Right ventricle myocardium superior (tissue), 1 donor: ENCODE measurements around the gene CNKSR2. TPM values are rescaled to one million over a fixed set of nuclear protein-coding genes. Genes with fewer than 3 reads are reported as not detected.

Experiments
- ATAC-seq: fragments of 200-7000 bp; cut with Tn5 transposase; one replicate; pipeline ENCODE4 v1.9.1; 2020; ENCODE audit warnings: mild to moderate bottlenecking; ENCODE audit not compliant: poor library complexity
- DNase-seq: peaks from one replicate; pipeline ENCODE4 v3.0.0-alpha.2; 2020
- intact Hi-C: fragments of 100-400 bp; cut with DNase I; formaldehyde crosslinking; loops from one replicate; pipeline ENCODE4 v1.11.2; 2022
- total RNA-seq: library from RNA; stranded (reverse); fragmentation: NEBNext Ultra II Directional; extraction: Animal tissue kit (Norgen Biotek cat#: 25700); gene quantifications from one replicate; pipeline ENCODE4 v1.2.1, GENCODE V29; 2021
- donor health status: DM: no; HTN: yes; CAD: no; lungs with severe emphysema.

The CNKSR2 gene
- total RNA-seq, 1 donor from 2014 or later = 0.51 TPM

- intact Hi-C loops = no loop called here
- no peak for ATAC-seq
- DNase-seq = no peak
These were observed 190.8 kb downstream of the CNKSR2 start for GRCh38 chrX:21565025-21565424.

DNA sequence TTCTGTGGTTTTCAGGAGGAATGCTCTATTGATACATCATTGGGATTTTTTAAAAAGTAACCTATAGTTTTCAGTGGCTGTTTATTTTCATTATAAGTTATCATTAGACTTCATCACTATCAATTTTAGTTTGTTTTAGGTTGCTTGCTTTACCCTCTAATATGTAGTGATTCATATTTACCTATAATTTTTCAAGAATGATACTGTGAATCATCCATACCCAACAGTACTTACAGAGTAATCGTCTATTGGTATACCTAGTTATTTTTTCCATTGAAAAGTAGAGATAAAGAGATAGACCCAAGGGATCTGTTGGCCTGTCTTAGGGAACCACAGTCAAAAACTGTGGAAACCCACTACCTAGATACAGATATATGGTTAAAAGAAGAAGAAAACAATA is 200.6 kb downstream of the CNKSR2 start:
- DNase-seq (no peak), ATAC-seq (no peak)
- intact Hi-C loops = no loop called here

GRCh38 chrX:21581479-21581878 is 207.3 kb downstream of the CNKSR2 start:
- ATAC-seq (no peak), DNase-seq (no peak)
- intact Hi-C loops = no loop called here

DNA sequence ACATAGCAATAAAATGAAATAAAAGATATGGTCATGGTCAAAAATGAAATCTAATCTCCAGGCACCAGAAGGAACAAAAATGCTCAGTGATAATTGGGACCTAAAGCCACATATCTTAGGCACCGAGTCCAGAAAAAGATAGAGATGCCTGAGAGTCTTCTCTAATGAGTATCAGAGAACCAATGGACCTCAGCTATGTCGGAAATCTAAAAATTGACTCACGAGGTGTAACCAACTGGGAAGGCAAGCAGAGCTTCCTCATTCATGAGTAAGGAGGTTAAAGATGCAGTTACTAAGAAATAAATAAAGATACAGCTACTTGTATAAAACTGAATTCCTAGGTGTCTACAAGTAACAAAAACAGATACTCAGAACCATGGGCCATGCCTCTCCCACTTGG is 211.8 kb downstream of the CNKSR2 start:
- intact Hi-C loops = no loop called here
- no peak for DNase-seq
- ATAC-seq = no peak

DNA sequence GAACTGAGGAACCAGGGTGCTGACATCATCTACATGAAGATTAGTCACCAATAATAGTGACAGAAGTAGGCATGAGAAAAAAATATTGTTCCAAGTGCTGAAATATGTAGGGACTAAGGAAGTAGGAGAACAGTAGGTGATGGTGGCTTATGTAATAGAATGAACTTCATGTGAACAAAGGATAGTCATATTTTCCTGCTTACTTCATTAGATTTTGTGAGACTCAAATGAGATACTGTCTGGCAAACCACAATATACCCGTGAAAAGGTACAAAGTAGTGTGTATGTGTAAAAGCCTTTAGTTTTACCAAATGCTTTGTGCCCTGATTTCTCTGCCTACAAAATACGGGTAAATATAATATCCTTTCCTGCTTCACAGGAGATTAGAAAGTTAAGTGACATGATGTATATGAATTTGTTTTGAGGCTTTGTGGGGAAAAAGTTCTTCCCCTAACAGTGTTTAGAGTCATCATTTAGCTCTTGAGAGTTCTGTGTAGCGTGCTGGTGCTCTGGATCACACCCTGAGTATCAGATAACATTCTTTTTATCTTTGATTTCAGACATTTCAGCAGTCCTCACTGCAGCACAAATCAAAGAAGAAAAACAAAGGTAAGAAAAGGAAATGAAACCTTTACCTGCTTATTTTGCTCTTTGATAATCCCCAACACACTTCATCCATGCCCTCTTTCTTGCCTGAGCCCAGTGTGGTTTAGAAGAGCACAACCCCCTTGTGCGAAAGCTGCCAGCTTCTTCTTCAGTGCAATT is 216.0 kb downstream of the CNKSR2 start:
- DNase-seq (no peak), ATAC-seq (no peak)
- intact Hi-C loops = no loop called here

- intact Hi-C loops = no loop called here
- no peak for DNase-seq
- ATAC-seq = no peak
These were observed 231.8 kb downstream of the CNKSR2 start for GRCh38 chrX:21606002-21606401.

DNA sequence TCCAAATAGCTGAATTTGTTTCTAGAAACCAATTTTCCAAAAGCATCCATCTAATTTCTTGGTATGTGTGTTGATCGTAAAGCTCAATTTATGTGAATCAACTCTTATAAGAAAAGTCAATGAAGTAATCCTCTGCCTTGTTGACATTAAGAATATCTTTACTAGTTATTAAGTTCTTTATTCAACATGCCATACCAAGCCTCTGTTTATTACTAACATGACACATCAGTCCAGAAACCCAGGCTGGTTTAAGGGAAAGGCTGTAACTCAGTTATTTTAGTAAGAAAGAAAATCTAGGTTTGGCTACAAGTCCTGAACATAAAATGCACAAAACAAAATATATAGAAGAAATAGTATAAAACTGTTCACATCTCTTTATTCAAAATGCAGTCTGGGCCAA is 235.9 kb downstream of the CNKSR2 start:
- ATAC-seq (no peak), DNase-seq (no peak)
- intact Hi-C loops = no loop called here

GRCh38 chrX:21612154-21612553 is 237.9 kb downstream of the CNKSR2 start:
- no peak for ATAC-seq
- intact Hi-C loops = no loop called here
- DNase-seq = no peak

DNA sequence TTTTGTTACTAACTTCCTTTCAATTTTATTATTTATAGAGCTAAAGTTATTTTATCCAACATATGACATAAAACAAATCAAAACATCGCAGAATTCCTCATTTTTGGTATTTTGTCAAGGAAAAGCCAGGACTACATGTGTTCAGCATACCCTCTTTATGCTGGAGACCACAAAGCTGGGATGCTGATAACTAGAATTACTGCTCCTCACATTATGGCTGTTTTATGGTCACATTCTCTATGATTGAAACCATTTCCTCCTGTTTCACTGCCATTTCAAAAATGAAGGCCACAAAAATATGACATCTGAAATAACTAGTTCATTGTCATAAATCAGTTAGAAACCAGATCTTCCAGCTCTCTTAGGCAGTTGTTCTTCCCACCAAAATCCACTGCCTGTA is 242.2 kb downstream of the CNKSR2 start:
- ATAC-seq (no peak), DNase-seq (no peak)
- intact Hi-C loops = no loop called here

- ATAC-seq (no peak), DNase-seq (no peak)
- intact Hi-C loops = no loop called here
These were observed 246.0 kb downstream of the CNKSR2 start for GRCh38 chrX:21620234-21620633.

- ATAC-seq = no peak
- no peak for DNase-seq
- intact Hi-C loops = no loop called here
These were observed 249.7 kb downstream of the CNKSR2 start for GRCh38 chrX:21623778-21624501.

DNA sequence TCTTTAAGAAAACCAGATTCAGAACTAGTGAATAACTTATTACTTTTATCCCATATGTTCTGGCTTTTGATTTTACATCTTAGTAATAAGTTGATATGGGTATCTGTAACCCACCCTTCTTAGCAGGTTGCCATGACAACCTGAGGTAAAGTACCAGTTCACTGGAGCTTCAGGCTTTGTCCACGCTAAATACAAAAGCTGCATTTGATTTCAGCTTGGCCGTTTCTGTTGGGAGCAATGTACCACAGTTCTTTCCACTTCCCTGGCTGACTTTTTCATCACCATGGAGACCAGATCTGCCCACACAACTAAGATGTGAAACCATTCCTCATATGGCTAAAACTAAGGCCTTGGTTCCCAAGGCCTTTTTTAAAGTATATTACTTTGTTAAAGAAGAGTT is 257.8 kb downstream of the CNKSR2 start:
- ATAC-seq (no peak), DNase-seq (no peak)
- intact Hi-C loops = no loop called here

DNA sequence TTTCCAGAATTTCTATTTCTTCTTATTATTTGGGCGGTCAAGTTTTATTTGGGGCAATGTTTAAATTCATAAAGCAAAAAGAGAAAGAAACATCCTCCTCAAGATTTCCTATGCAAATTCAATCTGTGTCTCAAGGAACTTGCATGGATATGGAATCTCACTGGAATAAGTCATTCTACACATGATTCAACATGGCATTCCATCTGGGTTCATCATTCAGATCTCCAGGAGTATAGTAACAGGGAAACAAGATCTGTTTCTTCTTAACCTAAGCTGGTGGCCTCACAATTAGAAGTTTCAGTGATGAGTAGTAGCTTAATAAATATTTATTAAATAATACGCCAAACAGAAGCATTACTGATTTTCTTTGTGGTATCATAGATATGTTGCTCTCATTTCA is 264.1 kb downstream of the CNKSR2 start:
- intact Hi-C loops = no loop called here
- no peak for ATAC-seq
- no peak for DNase-seq

DNA sequence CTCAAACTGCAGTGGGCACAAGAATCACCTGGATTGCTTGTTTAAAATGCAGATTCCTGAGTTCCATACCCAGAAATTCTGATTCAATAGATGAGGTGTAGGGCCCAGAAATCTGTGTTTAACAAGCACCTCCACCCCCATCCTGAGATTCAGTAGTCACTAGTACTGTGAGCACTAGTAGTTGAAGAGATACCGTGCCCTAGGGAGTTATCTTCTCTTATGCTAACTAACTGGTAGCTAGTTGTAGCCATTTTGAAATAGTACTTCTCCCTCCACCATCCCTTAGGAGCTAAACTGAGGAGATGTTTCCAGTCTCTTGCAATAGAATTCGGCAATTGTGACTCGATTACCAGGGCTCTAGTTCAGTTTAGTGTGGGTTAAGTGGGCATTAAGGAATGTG is 265.6 kb downstream of the CNKSR2 start:
- ATAC-seq (no peak), DNase-seq (no peak)
- intact Hi-C loops = no loop called here

DNA sequence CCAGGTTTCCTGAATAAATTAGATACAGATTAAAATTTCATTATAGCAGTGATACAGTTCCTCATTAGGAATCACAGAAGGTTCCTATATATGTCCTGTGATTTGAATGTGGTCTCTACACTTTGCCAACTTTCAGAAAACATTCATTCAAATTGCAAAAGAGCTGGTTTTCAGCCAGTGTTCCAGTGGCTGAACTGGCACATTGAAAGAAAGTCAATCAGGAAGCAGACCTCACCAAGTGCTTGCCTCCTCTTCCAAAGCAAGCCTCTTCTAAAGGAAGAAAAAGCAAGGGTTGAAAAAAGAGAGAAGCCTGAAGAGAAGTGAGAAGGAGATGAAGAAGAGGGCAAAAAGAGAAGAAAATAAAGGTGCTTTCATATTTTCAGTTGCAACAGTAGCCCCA is 271.2 kb downstream of the CNKSR2 start:
- intact Hi-C loops = no loop called here
- DNase-seq (no peak), ATAC-seq (no peak)

GRCh38 chrX:21645886-21646285 is 271.7 kb downstream of the CNKSR2 start:
- no peak for DNase-seq
- intact Hi-C loops = no loop called here
- ATAC-seq = no peak

DNA sequence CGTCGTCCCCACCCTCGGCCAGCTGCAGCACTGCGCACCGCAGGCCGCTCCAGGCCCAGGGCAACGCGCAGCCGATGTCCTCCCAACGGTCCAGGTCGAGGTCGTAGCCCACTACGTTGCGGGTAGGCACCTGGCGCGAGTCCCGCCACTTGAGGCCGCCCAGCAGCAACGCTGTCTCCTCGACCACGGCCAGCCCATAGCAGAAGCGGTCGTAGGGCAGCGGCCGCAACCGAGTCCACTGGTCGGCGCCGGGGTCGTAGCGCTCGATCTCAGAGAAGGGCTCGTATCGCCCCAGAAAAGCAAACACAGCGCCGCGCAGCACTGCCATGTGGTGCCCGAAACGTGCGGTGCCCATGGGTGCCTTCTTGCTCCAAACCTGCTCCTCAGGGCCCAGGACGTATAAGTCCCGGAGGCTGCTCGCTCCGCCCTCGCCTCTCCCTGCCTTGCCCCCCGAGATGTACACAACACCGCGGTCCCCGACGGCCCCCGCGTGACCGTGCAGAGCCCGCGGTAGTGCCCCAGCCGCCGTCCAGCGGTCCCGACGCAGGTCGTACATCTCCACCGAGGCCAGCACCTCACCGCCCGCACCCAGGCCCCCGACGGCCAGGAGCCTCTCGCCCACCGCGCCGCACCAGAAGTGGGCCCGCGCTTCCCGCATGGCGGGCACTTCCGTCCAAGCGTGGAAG is 281.8 kb downstream of the CNKSR2 start:
- no peak for ATAC-seq
- DNase-seq = peak; percentile 22
- intact Hi-C loops = no loop called here

- intact Hi-C loops = no loop called here
- no peak for ATAC-seq
- DNase-seq = no peak
These were observed 282.5 kb downstream of the CNKSR2 start for GRCh38 chrX:21656587-21657317.
